Femur (tissue), 1 donor: ENCODE data around the gene KIF3A.

Source experiments
- DNase-seq: peaks from one replicate; pipeline ENCODE4 v3.0.0-alpha.2; 2017

The KIF3A gene

GRCh38 chr5:132661231-132662003 lies 75.9 kb downstream of the KIF3A start:
- no peak for DNase-seq

GRCh38 chr5:132659598-132660493 lies 77.5 kb downstream of the KIF3A start:
- DNase-seq: no peak

- no peak for DNase-seq
These were observed 78.7 kb downstream of the KIF3A start for GRCh38 chr5:132658381-132659302.

- no peak for DNase-seq
These were observed 79.5 kb downstream of the KIF3A start, which contains the start of gene IL13 for GRCh38 chr5:132657676-132658380. Gene IL13 (plus strand): TSS chr5:132658173. CDS start chr5:132658187, 14 bp downstream.

GRCh38 chr5:132656774-132657355 lies 80.5 kb downstream of the KIF3A start:
- DNase-seq: no peak

GRCh38 chr5:132655821-132656773 lies 81.2 kb downstream of the KIF3A start:
- DNase-seq: no peak

- no peak for DNase-seq
These were observed 83.6 kb downstream of the KIF3A start for GRCh38 chr5:132653716-132654115.

GRCh38 chr5:132651838-132652469 lies 85.4 kb downstream of the KIF3A start:
- DNase-seq: no peak

GRCh38 chr5:132648355-132648754 lies 89.0 kb downstream of the KIF3A start:
- no peak for DNase-seq

- DNase-seq: no peak
These were observed 89.9 kb downstream of the KIF3A start for GRCh38 chr5:132647473-132647872.

GRCh38 chr5:132646583-132647266 lies 90.6 kb downstream of the KIF3A start:
- DNase-seq: no peak

GRCh38 chr5:132644177-132644576 lies 93.2 kb downstream of the KIF3A start:
- DNase-seq: no peak
